ENCODE results near the gene LCN12. TPM values are rescaled to one million over a fixed set of nuclear protein-coding genes. Genes with fewer than 3 reads are reported as not detected.

The LCN12 gene
- total RNA-seq, 1 donor = not detected

DNA sequence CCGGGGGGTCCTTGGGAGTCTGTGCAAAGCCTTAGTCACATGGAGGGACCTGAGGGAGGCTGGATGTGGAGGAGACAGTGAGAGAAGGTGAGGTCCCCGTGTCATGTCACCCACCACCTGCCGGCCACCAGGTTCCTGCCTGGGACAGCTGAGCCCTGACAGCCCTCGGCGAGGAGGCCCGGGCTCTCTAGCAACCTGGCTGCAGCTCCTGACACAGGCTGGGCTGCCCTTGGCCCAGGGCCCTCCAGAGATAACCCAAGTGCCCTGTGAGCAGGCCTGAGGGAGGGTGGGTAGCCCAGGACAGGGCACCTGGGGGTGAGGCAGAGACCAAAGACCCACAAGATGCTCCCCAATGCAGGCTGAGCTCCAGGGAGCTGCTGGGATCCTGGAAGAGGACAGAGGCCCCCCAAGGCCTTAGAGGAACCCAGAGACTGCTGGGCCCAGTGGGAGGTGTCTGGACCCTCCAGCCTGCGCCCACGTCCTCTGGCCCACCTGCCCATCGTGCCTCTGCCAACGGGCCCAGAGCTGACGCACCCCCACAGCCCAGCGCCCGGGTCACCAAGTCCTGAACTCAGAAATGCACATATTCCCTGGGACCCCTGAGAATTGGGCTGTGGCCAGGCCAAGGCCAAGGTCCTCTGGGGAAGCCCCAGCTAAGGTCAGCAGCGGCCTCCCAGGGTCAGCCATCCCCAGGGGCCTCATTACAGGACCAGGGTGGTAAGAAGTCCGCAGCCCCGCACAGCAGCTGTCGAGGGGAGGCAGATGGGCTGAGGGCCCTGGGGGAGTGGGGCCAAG, 16.5 kb downstream of the LCN12 start:
- Histone ChIP-seq H3K4me3 (ENCODE audit: low read length) (no peak overlapping the region), H3K9me3 (ENCODE audit: low read depth, low read length) (no peaks in the 10 kb centered on the region), H3K4me1 (ENCODE audit: insufficient read depth, low read length) (peaks cover 18% of the 10 kb centered on the region), H3K27me3 (ENCODE audit: insufficient read depth, low read length) (no peaks in the 10 kb centered on the region)

- H3K4me1 ChIP-seq (ENCODE audit: insufficient read depth, low read length) = peaks cover 21% of the 10 kb centered on the region
- no peaks in the 10 kb centered on the region for H3K27me3 ChIP-seq (ENCODE audit: insufficient read depth, low read length)
- H3K9me3 ChIP-seq (ENCODE audit: low read depth, low read length) = no peaks in the 10 kb centered on the region
- no peak overlapping the region for H3K4me3 ChIP-seq (ENCODE audit: low read length)
Measured at GRCh38 chr9:136969150-136969549, 17.1 kb downstream of the LCN12 start.

DNA sequence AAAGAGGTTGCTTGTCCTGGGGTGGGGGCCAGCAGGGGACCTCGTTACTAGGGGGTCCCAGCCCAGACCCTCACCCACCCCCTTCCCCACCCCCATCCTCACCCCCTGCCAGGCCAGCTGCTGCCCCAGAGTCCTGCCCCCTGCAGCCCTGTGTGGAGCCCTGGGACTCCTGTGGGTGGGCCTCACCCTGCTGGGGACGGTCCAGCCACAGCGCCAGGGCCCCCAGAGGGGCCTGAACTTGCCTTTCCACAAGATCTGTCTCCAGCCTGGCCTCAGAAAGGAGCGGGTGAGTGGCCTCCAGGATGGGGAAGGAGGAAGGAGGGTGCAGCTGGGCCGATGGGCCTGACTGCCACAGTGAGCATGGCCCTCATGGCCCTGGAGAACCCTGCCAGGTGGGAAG, 17.7 kb downstream of the LCN12 start:
- H3K27me3 ChIP-seq (ENCODE audit: insufficient read depth, low read length) = no peaks in the 10 kb centered on the region
- no peak overlapping the region for H3K4me3 ChIP-seq (ENCODE audit: low read length)
- no peaks in the 10 kb centered on the region for H3K9me3 ChIP-seq (ENCODE audit: low read depth, low read length)
- H3K4me1 ChIP-seq (ENCODE audit: insufficient read depth, low read length) = peaks cover 21% of the 10 kb centered on the region

DNA sequence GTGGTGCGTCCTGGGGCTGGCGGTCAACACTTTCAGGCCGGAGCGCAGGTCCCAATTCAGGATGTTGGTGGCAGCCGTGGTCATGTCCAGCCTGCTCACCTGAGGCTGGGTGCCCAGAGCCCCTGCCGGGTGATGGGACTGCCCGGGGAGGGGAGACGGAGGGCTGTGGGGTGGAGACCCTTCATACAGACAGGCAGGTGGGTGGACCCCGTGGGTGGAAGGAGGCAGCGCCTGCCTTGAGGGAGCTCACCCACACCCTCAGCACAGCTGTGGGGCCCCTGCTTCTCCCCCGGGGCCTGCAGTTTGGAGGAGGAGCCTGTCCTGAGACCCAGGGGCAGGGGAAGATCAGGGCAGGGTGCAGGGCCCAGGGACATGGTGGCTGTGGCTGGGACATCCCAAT, 18.3 kb downstream of the LCN12 start:
- Histone ChIP-seq H3K4me3 (ENCODE audit: low read length) (no peak overlapping the region), H3K27me3 (ENCODE audit: insufficient read depth, low read length) (no peaks in the 10 kb centered on the region), H3K9me3 (ENCODE audit: low read depth, low read length) (no peaks in the 10 kb centered on the region), H3K4me1 (ENCODE audit: insufficient read depth, low read length) (peaks cover 26% of the 10 kb centered on the region)

- Histone ChIP-seq H3K4me1 (ENCODE audit: insufficient read depth, low read length) (peaks cover 26% of the 10 kb centered on the region), H3K27me3 (ENCODE audit: insufficient read depth, low read length) (no peaks in the 10 kb centered on the region), H3K9me3 (ENCODE audit: low read depth, low read length) (no peaks in the 10 kb centered on the region), H3K4me3 (ENCODE audit: low read length) (no peak overlapping the region)
Measured at GRCh38 chr9:136971746-136972145, 19.7 kb downstream of the LCN12 start.

DNA sequence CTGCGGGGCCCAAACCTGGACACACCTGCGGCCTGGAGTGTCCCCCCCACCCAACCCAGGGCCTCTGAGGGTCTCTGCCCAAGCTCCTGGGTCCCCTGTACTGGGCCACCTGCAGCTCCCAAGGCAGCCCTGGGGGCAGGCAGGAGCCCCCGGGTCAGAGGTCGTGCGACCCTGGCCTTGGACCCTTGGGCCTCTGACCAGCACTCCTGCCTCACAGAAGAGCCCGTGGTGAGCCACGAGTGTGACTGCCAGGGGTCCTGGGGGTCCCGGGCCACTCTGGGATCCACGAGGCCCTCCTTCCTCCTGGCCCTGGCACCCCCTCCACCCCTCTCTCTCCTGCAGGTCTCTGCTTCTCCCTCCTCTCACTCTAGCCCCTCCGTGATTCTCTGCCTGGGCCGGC, 20.3 kb downstream of the LCN12 start:
- H3K27me3 ChIP-seq (ENCODE audit: insufficient read depth, low read length) = no peaks in the 10 kb centered on the region
- H3K4me3 ChIP-seq (ENCODE audit: low read length) = no peak overlapping the region
- peaks cover 26% of the 10 kb centered on the region for H3K4me1 ChIP-seq (ENCODE audit: insufficient read depth, low read length)
- H3K9me3 ChIP-seq (ENCODE audit: low read depth, low read length) = no peaks in the 10 kb centered on the region

GRCh38 chr9:136972743-136973142, 20.7 kb downstream of the LCN12 start:
- no peaks in the 10 kb centered on the region for H3K9me3 ChIP-seq (ENCODE audit: low read depth, low read length)
- H3K4me1 ChIP-seq (ENCODE audit: insufficient read depth, low read length) = peaks cover 30% of the 10 kb centered on the region
- H3K27me3 ChIP-seq (ENCODE audit: insufficient read depth, low read length) = no peaks in the 10 kb centered on the region
- no peak overlapping the region for H3K4me3 ChIP-seq (ENCODE audit: low read length)

DNA sequence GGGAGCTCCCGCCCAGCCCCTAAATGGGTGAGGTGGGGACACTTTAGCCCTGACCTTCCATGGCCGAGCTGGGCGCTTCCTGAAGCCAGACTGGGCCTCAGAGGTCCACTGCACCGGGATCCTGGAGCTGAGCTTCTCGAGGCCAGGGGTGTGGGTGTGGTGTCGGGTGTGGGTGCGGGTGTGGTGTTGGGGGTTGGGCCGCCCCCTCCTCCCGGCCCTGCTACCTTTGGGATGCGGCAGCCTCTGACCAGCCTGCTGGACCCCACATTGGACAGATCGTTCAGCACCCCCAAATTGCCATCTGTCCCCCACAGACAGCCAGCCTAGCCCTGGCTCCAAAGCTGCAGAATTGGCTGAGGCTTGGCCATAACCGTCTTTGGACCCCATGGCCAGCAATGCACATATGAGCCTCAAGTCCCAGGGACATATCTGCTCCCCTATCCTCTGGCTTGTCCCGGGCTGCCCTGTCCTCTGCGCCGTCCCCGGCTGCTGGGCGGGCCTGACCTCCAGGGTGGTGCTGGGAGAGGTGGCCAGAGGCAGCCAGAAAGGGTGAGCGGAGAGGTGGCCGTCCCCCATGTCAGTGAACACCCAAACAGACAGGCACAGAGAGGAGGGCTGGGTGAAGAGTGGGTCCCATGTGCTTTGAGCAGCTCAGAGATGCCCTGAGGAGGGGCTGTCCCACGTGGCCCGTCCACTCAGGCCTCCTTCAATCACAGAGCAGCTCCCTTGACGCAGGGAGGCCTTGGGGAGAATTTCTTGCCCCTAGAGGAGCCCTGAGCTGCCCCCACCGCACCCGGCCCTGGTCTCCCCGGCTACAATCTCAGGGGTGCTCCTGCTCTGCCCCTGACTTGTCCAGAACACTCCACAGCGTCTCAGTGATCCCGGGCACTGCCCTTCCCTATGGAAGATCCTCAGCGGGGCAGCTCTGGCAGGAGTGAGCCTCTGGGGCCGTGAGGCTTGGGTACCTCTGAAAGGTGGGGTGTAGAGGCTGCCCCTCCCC, 21.8 kb downstream of the LCN12 start:
- H3K4me1 ChIP-seq (ENCODE audit: insufficient read depth, low read length) = peaks cover 35% of the 10 kb centered on the region

GRCh38 chr9:136974817-136975535, 22.9 kb downstream of the LCN12 start:
- no peaks in the 10 kb centered on the region for H3K9me3 ChIP-seq (ENCODE audit: low read depth, low read length)
- H3K4me1 ChIP-seq (ENCODE audit: insufficient read depth, low read length) = peaks cover 35% of the 10 kb centered on the region
- no peak overlapping the region for H3K4me3 ChIP-seq (ENCODE audit: low read length)
- H3K27me3 ChIP-seq (ENCODE audit: insufficient read depth, low read length) = no peaks in the 10 kb centered on the region

More for the DNA sequence above, 21.8 kb downstream of the LCN12 start:
- H3K27me3 ChIP-seq (ENCODE audit: insufficient read depth, low read length) = no peaks in the 10 kb centered on the region
- H3K9me3 ChIP-seq (ENCODE audit: low read depth, low read length) = no peaks in the 10 kb centered on the region
- H3K4me3 ChIP-seq (ENCODE audit: low read length) = no peak overlapping the region

- no peaks in the 10 kb centered on the region for H3K27me3 ChIP-seq (ENCODE audit: insufficient read depth, low read length)
- peaks cover 35% of the 10 kb centered on the region for H3K4me1 ChIP-seq (ENCODE audit: insufficient read depth, low read length)
- H3K9me3 ChIP-seq (ENCODE audit: low read depth, low read length) = no peaks in the 10 kb centered on the region
- H3K4me3 ChIP-seq (ENCODE audit: low read length) = no peak overlapping the region
Measured at GRCh38 chr9:136975644-136976043, 23.6 kb downstream of the LCN12 start.

- H3K9me3 ChIP-seq (ENCODE audit: low read depth, low read length) = no peaks in the 10 kb centered on the region
- peaks cover 35% of the 10 kb centered on the region for H3K4me1 ChIP-seq (ENCODE audit: insufficient read depth, low read length)
- H3K4me3 ChIP-seq (ENCODE audit: low read length) = peak within 1 kb of the TSS; percentile 12
- no peaks in the 10 kb centered on the region for H3K27me3 ChIP-seq (ENCODE audit: insufficient read depth, low read length)
Measured at GRCh38 chr9:136977223-136977622, 25.1 kb downstream of the LCN12 start, which contains the start of gene PTGDS. TSS of gene PTGDS (plus strand) at chr9:136977504. CDS start at chr9:136977579, 75 bp downstream.

- Histone ChIP-seq H3K4me1 (ENCODE audit: insufficient read depth, low read length) (peaks cover 35% of the 10 kb centered on the region), H3K9me3 (ENCODE audit: low read depth, low read length) (no peaks in the 10 kb centered on the region), H3K4me3 (ENCODE audit: low read length) (peak overlapping the region; percentile 12), H3K27me3 (ENCODE audit: insufficient read depth, low read length) (no peaks in the 10 kb centered on the region)
Measured at GRCh38 chr9:136977649-136978072, 25.6 kb downstream of the LCN12 start.

- Histone ChIP-seq H3K4me1 (ENCODE audit: insufficient read depth, low read length) (peaks cover 35% of the 10 kb centered on the region), H3K9me3 (ENCODE audit: low read depth, low read length) (no peaks in the 10 kb centered on the region), H3K27me3 (ENCODE audit: insufficient read depth, low read length) (no peaks in the 10 kb centered on the region), H3K4me3 (ENCODE audit: low read length) (peak overlapping the region; percentile 12)
Measured at GRCh38 chr9:136978073-136978864, 26.2 kb downstream of the LCN12 start.
